IMR-90 (cell line): Measurements from ENCODE around the gene FAAP24. TPM values are rescaled to one million over a fixed set of nuclear protein-coding genes. Genes with fewer than 3 reads are reported as not detected.

ENCODE experiments used
- ATAC-seq: fragments of 200-7000 bp; cut with Tn5 transposase; 2 replicates; pipeline ENCODE4 v1.9.1; 2020; ENCODE audit warnings: low read depth, mild to moderate bottlenecking, moderate library complexity
- BruUV-seq: library from RNA; stranded (reverse); fragments of 400-500 nt; replicated peaks from 2 replicates; lab custom pipeline; 2021; lab: Mats Ljungman, UMichigan
- CTCF ChIA-PET: fragments of 300-600 bp; formaldehyde crosslinking; extraction: SDS; loops from one replicate; lab custom pipeline; 2021; ENCODE audit warnings: antibody characterized with exemption; lab: Yijun Ruan, JAX
- POLR2A ChIA-PET: fragments of 300-600 bp; sonication (Branson Sonifier 250); formaldehyde crosslinking; loops from one replicate; lab custom pipeline; 2022; ENCODE audit warnings: antibody characterized with exemption; ENCODE audit not compliant: unreplicated experiment; lab: Charles Lee
- DNase-seq: peaks from one replicate; pipeline ENCODE4 v3.0.0; 2013
- H2AFZ ChIP-seq: replicated peaks from 2 replicates; pipeline ENCODE3; 2013; ENCODE audit warnings: low read length, mild to moderate bottlenecking; ENCODE audit not compliant: poor library complexity
- H2AK5ac ChIP-seq: 2 replicates; pipeline ENCODE4 v1.6.1; 2013; ENCODE audit warnings: low read depth, low read length, inconsistent platforms
- H2AK9ac ChIP-seq: replicated peaks from 2 replicates; pipeline ENCODE3; 2013; ENCODE audit warnings: mild to moderate bottlenecking, low read depth, low read length, moderate library complexity; ENCODE audit not compliant: poor library complexity
- H2BK120ac ChIP-seq: 2 replicates; pipeline ENCODE4 v1.6.1; 2013; ENCODE audit warnings: low read depth, low read length, inconsistent platforms
- H2BK15ac ChIP-seq: 3 replicates; pipeline ENCODE4 v1.6.1; 2013; ENCODE audit warnings: low read depth, low read length, inconsistent platforms
- H2BK20ac ChIP-seq: 2 replicates; pipeline ENCODE4 v1.6.1; 2013; ENCODE audit warnings: low read depth, mild to moderate bottlenecking, inconsistent platforms, low read length, moderate library complexity
- H2BK5ac ChIP-seq: 2 replicates; pipeline ENCODE4 v1.6.1; 2013; ENCODE audit warnings: mild to moderate bottlenecking, low read depth, low read length, inconsistent platforms; ENCODE audit not compliant: poor library complexity, severe bottlenecking
- H3K14ac ChIP-seq: replicated peaks from 2 replicates; pipeline ENCODE4 v1.6.1; 2013; ENCODE audit warnings: low read depth, low read length, inconsistent platforms
- H3K18ac ChIP-seq: 2 replicates; pipeline ENCODE4 v1.6.1; 2013; ENCODE audit warnings: low read depth, low read length, control low read depth
- H3K23ac ChIP-seq: 2 replicates; pipeline ENCODE4 v1.6.1; 2013; ENCODE audit warnings: low read depth, low read length, inconsistent platforms
- H3K27ac ChIP-seq: 2 replicates; pipeline ENCODE4 v1.5.1; 2013; ENCODE audit warnings: mild to moderate bottlenecking, control low read depth, low read length; ENCODE audit not compliant: insufficient read depth
- H3K27me3 ChIP-seq: 2 replicates; pipeline ENCODE4 v1.6.1; 2013; ENCODE audit warnings: low read length; ENCODE audit not compliant: control insufficient read depth, insufficient read depth
- H3K36me3 ChIP-seq: 2 replicates; pipeline ENCODE4 v1.6.1; 2013; ENCODE audit warnings: low read length, mixed read lengths; ENCODE audit not compliant: control insufficient read depth, insufficient read depth
- H3K4ac ChIP-seq: 2 replicates; pipeline ENCODE4 v1.6.1; 2013; ENCODE audit warnings: low read depth, low read length, inconsistent platforms
- H3K4me1 ChIP-seq: 2 replicates; pipeline ENCODE4 v1.6.1; 2013; ENCODE audit warnings: low read length, mixed read lengths; ENCODE audit not compliant: control insufficient read depth, insufficient read depth
- H3K4me2 ChIP-seq: 2 replicates; pipeline ENCODE4 v1.6.1; 2013; ENCODE audit warnings: low read depth, mild to moderate bottlenecking, control low read depth, low read length, moderate library complexity
- H3K4me3 ChIP-seq: 2 replicates; pipeline ENCODE4 v1.5.1; 2013; ENCODE audit warnings: low read depth, mild to moderate bottlenecking, control low read depth, low read length, moderate library complexity; ENCODE audit not compliant: insufficient read depth
- H3K56ac ChIP-seq: 2 replicates; pipeline ENCODE4 v1.6.1; 2013; ENCODE audit warnings: low read length, inconsistent platforms; ENCODE audit not compliant: insufficient read depth; ENCODE audit errors: extremely low read depth
- H3K79me1 ChIP-seq, 2 experiments: 2 replicates each; pipeline ENCODE4 v1.6.1; 2013; ENCODE audit warnings: low read length in 2 of 2, inconsistent platforms in 1 of 2, low read depth in 1 of 2
- H3K9ac ChIP-seq: 2 replicates; pipeline ENCODE4 v1.6.1; 2013; ENCODE audit warnings: low read depth, low read length, control low read depth
- H3K9me1 ChIP-seq: 2 replicates; pipeline ENCODE4 v1.6.1; 2013; ENCODE audit warnings: low read length, inconsistent platforms; ENCODE audit not compliant: insufficient read depth
- H3K9me3 ChIP-seq: 2 replicates; pipeline ENCODE4 v1.6.1; 2013; ENCODE audit warnings: low read length; ENCODE audit not compliant: control insufficient read depth, insufficient read depth
- H4K20me1 ChIP-seq: 2 replicates; pipeline ENCODE4 v1.6.1; 2013; ENCODE audit warnings: low read length, inconsistent platforms; ENCODE audit not compliant: insufficient read depth
- H4K5ac ChIP-seq: 2 replicates; pipeline ENCODE4 v1.6.1; 2013; ENCODE audit warnings: mild to moderate bottlenecking, low read depth, low read length, control low read depth
- H4K8ac ChIP-seq, 2 experiments: 2 replicates each; pipeline ENCODE4 v1.6.1; 2013; ENCODE audit warnings: low read depth in 2 of 2, low read length in 2 of 2, control low read depth in 1 of 2, inconsistent platforms in 1 of 2
- H4K91ac ChIP-seq: 2 replicates; pipeline ENCODE4 v1.6.1; 2013; ENCODE audit warnings: low read depth, low read length, inconsistent platforms; ENCODE audit not compliant: insufficient read depth
- BHLHE40 ChIP-seq: fragments of 150-350 bp; IDR thresholded peaks from 2 replicates; pipeline ENCODE4 v1.6.1; 2016; ENCODE audit warnings: mild to moderate bottlenecking, low read depth, low read length
- CEBPB ChIP-seq: IDR thresholded peaks from 2 replicates; pipeline ENCODE4 v1.6.1; 2012; ENCODE audit warnings: low read depth, low read length, improper control_type of control experiment
- CHD1 ChIP-seq: IDR thresholded peaks from 2 replicates; pipeline ENCODE4 v1.6.1; 2012; ENCODE audit warnings: low read depth, low read length, improper control_type of control experiment
- FOS ChIP-seq: fragments of 150-350 bp; IDR thresholded peaks from 2 replicates; pipeline ENCODE4 v1.6.1; 2016; ENCODE audit warnings: low read depth, low read length
- MAFK ChIP-seq: IDR thresholded peaks from 2 replicates; pipeline ENCODE4 v1.6.1; 2012; ENCODE audit warnings: low read depth, low read length, improper control_type of control experiment
- MAZ ChIP-seq: IDR thresholded peaks from 2 replicates; pipeline ENCODE4 v1.6.1; 2012; ENCODE audit warnings: low read depth, mild to moderate bottlenecking, low read length, improper control_type of control experiment, moderate library complexity, borderline replicate concordance
- MXI1 ChIP-seq: IDR thresholded peaks from 2 replicates; pipeline ENCODE4 v1.6.1; 2012; ENCODE audit warnings: low read depth, mild to moderate bottlenecking, low read length, moderate library complexity, borderline replicate concordance
- NFE2L2 ChIP-seq: fragments of 150-350 bp; IDR thresholded peaks from 2 replicates; pipeline ENCODE4 v1.6.1; 2016; ENCODE audit warnings: low read depth, mild to moderate bottlenecking, low read length
- POLR2A ChIP-seq: IDR thresholded peaks from 2 replicates; pipeline ENCODE4 v1.6.1; 2012; ENCODE audit warnings: mild to moderate bottlenecking, low read depth, low read length
- RAD21 ChIP-seq: IDR thresholded peaks from 2 replicates; pipeline ENCODE4 v1.6.1; 2012; ENCODE audit warnings: low read length, improper control_type of control experiment
- RCOR1 ChIP-seq: IDR thresholded peaks from 2 replicates; pipeline ENCODE4 v1.6.1; 2012; ENCODE audit warnings: mild to moderate bottlenecking, low read length, improper control_type of control experiment; ENCODE audit not compliant: insufficient replicate concordance
- RFX5 ChIP-seq: IDR thresholded peaks from 2 replicates; pipeline ENCODE4 v1.8.0; 2012; ENCODE audit warnings: low read depth, mild to moderate bottlenecking, low read length, moderate library complexity
- SMC3 ChIP-seq: fragments of 150-350 bp; IDR thresholded peaks from 2 replicates; pipeline ENCODE4 v1.6.1; 2016; ENCODE audit warnings: low read depth, mild to moderate bottlenecking, antibody characterized with exemption, low read length, moderate library complexity
- WGBS, 2 experiments: methylation state at CpG; one replicate each; pipeline versions ENCODE4 v1.1.5 to v1.1.7; 2013; ENCODE audit warnings: missing lambda C conversion rate in 2 of 2; ENCODE audit not compliant: insufficient read length in 1 of 2; ENCODE audit errors: extremely low coverage in 2 of 2; 5-methylcytosine and 5-hydroxymethylcytosine counted together
- dilution Hi-C: fragments of 300-500 bp; cut with HindIII; formaldehyde crosslinking; loops from one replicate; pipeline ENCODE4 v1.14.3; 2018; ENCODE audit warnings: low sequenced_read_pairs; ENCODE audit not compliant: unreplicated experiment
- in situ Hi-C: fragments of 300-500 bp; cut with MboI; formaldehyde crosslinking; loops from 3 replicates; pipeline ENCODE4 v1.14.3; 2019; ENCODE audit warnings: low sequenced_read_pairs, inconsistent platforms, mixed read lengths
- intact Hi-C: fragments of 100-400 bp; cut with micrococcal nuclease; formaldehyde crosslinking; loops from 2 replicates; pipeline ENCODE4 v1.10.0; 2022
- polyA plus RNA-seq, 3 experiments: library from polyadenylated mRNA; depleted of rRNA; stranded (reverse); fragments of >200 nt; gene quantifications; 2 replicates each; pipeline ENCODE4 v1.2.3, GENCODE V29; 2012; ENCODE audit warnings: low replicate concordance in 1 of 3
- total RNA-seq: library from RNA; depleted of rRNA; stranded (reverse); fragments of >200 nt; gene quantifications from 2 replicates; pipeline ENCODE4 v1.2.3, GENCODE V29; 2012
- TF ChIP-seq, protein P1 (sequence below): fragments of 150-350 bp; IDR thresholded peaks from 2 replicates; pipeline ENCODE4 v1.6.1; 2017; ENCODE audit warnings: mild to moderate bottlenecking, antibody characterized with exemption, low read length, low read depth
- TF ChIP-seq, protein P2 (sequence below): fragments of 150-350 bp; IDR thresholded peaks from 2 replicates; pipeline ENCODE4 v1.6.1; 2016; ENCODE audit warnings: low read depth, mild to moderate bottlenecking, low read length, moderate library complexity, borderline replicate concordance
- TF ChIP-seq, protein P3 (sequence below): conservative IDR thresholded peaks from 2 replicates; pipeline ENCODE4 v1.5.1; 2012; ENCODE audit warnings: mild to moderate bottlenecking, low read depth, low read length, improper control_type of control experiment

The FAAP24 gene
- total and polyA plus RNA-seq, 2 of the 4 experiments (the other 2 are of a cell fraction), result 2.2 to 2.3 TPM

DNA sequence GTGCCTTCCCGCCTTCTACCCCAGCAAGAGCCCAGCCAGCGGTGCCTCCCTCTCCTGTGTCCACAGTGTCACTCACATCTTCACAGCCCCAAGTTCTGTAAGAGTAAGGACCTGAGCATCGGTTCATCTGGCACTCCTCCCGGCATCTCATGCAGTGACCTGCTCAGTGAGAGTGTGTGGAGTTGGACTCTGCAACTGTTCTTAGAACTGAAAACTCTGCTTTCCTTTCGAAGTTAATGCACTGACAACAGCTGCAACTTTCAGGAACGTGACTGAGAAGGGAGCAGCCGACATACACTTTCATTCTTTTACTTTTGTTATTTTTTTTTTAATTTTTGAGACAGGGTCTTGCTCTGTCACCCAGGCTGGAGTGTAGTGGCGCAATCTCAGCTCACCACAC, 41.5 kb upstream of the FAAP24 start:
- Histone ChIP-seq H3K9me1 (no peaks in the 10 kb centered on the region), H3K4me2 (no peak overlapping the region), H2AK9ac (no peak overlapping the region), H3K4ac (no peak overlapping the region), H2AK5ac (no peak overlapping the region), H2AFZ (no peak overlapping the region), H3K9me3 (no peaks in the 10 kb centered on the region; the same call in 1 of the 2 replicates), H3K9ac (no peak overlapping the region), H2BK15ac (no peak overlapping the region), H4K20me1 (no peaks in the 10 kb centered on the region), H4K8ac (no peak overlapping the region), H2BK120ac (no peak overlapping the region), H2BK5ac (no peak overlapping the region), H4K91ac (no peak overlapping the region), H3K36me3 (peaks cover 20% of the 10 kb centered on the region), H3K56ac (no peak overlapping the region), H2BK20ac (no peak overlapping the region), H4K5ac (no peak overlapping the region), H3K4me1 (no peaks in the 10 kb centered on the region), H3K27ac (no peak overlapping the region), H3K14ac (no peak overlapping the region), H3K27me3 (no peaks in the 10 kb centered on the region), H3K4me3 (no peak overlapping the region), H3K79me1 (no peaks in the 10 kb centered on the region), H3K23ac (no peak overlapping the region), H3K18ac (no peak overlapping the region)
- TF ChIP-seq CHD1 (no peak), MXI1 (no peak), FOS (no peak), CEBPB (no peak), MAZ (no peak), SMC3 (no peak), RFX5 (no peak), POLR2A (no peak), RAD21 (no peak), RCOR1 (no peak), MAFK (no peak), BHLHE40 (no peak), NFE2L2 (no peak)
- TF ChIP-seq, protein P1, sequence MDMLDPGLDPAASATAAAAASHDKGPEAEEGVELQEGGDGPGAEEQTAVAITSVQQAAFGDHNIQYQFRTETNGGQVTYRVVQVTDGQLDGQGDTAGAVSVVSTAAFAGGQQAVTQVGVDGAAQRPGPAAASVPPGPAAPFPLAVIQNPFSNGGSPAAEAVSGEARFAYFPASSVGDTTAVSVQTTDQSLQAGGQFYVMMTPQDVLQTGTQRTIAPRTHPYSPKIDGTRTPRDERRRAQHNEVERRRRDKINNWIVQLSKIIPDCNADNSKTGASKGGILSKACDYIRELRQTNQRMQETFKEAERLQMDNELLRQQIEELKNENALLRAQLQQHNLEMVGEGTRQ, result no peak
- TF ChIP-seq, protein P2, sequence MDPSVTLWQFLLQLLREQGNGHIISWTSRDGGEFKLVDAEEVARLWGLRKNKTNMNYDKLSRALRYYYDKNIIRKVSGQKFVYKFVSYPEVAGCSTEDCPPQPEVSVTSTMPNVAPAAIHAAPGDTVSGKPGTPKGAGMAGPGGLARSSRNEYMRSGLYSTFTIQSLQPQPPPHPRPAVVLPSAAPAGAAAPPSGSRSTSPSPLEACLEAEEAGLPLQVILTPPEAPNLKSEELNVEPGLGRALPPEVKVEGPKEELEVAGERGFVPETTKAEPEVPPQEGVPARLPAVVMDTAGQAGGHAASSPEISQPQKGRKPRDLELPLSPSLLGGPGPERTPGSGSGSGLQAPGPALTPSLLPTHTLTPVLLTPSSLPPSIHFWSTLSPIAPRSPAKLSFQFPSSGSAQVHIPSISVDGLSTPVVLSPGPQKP, result no peak
- TF ChIP-seq, protein P3, sequence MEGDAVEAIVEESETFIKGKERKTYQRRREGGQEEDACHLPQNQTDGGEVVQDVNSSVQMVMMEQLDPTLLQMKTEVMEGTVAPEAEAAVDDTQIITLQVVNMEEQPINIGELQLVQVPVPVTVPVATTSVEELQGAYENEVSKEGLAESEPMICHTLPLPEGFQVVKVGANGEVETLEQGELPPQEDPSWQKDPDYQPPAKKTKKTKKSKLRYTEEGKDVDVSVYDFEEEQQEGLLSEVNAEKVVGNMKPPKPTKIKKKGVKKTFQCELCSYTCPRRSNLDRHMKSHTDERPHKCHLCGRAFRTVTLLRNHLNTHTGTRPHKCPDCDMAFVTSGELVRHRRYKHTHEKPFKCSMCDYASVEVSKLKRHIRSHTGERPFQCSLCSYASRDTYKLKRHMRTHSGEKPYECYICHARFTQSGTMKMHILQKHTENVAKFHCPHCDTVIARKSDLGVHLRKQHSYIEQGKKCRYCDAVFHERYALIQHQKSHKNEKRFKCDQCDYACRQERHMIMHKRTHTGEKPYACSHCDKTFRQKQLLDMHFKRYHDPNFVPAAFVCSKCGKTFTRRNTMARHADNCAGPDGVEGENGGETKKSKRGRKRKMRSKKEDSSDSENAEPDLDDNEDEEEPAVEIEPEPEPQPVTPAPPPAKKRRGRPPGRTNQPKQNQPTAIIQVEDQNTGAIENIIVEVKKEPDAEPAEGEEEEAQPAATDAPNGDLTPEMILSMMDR, result no peak
- ChIA-PET CTCF (interaction anchor here (0.7 kb wide), 1 partner anchor 31 kb away, joined by 6 read pairs; no protein-coding TSS in a partner anchor), POLR2A (no interaction called here)
- DNase-seq, result no peak
- intact Hi-C loops (no loop called here), in situ Hi-C loops (no loop called here), dilution Hi-C loops (no loop called here)
- no CpG with 5 or more reads among the region's 8 CpGs for WGBS, 2 experiments
- BruUV-seq, result no TSS peak
- no peak for ATAC-seq
